Renal cortical epithelial cell (primary cell): Measurements from ENCODE around the gene MDM2. TPM values are rescaled to one million over a fixed set of nuclear protein-coding genes. Genes with fewer than 3 reads are reported as not detected.
A peak's percentile ranks its signal among the peaks of the same experiment; 100 is the strongest.
"Not testable (repeated sequence)": the region's sequence is repeated elsewhere in the genome, so short reads cannot be mapped to it uniquely, and the experiment has no call there.

Source experiments
- DNase-seq: peaks from one replicate; pipeline ENCODE4 v3.0.0-alpha.2; 2011; ENCODE audit warnings: low read depth
- total RNA-seq: library from RNA; depleted of rRNA; stranded (reverse); fragments of >200 nt; gene quantifications from 2 replicates; pipeline ENCODE4 v1.2.3, GENCODE V29; 2014

The MDM2 gene
- total RNA-seq, 1 donor from 2014 or later, result 400 TPM

DNA sequence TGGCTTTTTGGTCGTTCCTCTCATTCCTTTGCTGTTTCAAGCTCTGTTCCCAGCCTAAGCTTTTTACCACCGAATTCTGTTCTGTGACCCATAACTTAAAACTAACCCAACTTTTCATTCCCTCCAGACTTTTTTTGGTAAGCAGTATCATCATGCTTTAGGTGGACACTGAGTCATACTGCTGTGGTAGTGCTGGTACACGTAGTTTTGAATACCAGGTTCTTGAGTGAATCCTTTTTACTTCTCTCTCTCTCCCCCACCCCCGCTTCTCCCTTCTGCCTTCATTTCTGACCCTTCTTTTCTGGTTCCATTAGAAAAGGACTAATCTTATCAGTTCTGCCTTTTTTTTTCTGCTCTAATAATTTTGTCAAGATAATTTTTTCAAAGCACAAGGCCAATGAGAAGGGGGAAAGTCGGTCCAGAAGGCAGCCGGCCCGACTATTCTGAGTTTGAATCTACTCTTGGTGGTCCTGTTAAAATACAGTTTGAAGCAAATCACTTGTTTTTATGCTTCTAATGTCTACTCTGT, 2.3 kb upstream of the MDM2 start:
- no peak for DNase-seq

DNA sequence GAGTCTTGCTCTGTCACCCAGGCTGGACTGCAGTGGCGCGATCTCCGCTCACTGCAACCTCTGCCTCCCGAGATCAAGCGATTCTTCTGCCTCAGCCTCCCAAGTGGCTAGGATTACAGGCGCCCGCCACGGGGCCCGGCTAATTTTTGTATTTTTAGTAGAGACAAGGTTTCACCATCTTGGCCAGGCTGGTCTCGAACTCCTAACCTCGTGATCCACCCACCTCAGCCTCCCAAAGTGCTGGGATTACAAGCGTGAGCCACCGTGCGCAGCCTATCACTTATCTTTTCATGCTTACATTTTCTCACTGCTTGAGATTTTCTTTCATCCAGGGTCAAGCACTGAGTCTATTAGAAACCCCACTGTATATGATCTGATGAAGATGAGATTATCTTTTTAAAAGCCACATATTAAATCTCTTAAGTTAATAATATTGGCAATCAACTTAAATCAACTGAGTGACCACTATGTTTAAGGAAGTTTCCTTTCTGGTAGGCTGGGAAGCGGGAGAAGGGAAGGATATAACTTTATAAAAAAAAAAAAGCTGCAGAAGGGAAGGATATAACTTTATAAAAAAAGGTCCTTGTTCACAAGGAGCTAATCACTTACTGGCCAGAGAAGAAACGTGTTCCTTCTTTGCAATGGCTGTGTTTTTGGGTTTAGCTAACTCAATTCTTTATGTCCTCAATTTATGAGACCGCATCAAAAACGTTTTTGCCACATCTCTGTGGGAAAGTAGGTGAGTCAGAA, 1.3 kb upstream of the MDM2 start:
- DNase-seq, result no peak

GRCh38 chr12:68807274-68807575, 752 bp upstream of the MDM2 start:
- DNase-seq, result not testable (repeated sequence)

DNA sequence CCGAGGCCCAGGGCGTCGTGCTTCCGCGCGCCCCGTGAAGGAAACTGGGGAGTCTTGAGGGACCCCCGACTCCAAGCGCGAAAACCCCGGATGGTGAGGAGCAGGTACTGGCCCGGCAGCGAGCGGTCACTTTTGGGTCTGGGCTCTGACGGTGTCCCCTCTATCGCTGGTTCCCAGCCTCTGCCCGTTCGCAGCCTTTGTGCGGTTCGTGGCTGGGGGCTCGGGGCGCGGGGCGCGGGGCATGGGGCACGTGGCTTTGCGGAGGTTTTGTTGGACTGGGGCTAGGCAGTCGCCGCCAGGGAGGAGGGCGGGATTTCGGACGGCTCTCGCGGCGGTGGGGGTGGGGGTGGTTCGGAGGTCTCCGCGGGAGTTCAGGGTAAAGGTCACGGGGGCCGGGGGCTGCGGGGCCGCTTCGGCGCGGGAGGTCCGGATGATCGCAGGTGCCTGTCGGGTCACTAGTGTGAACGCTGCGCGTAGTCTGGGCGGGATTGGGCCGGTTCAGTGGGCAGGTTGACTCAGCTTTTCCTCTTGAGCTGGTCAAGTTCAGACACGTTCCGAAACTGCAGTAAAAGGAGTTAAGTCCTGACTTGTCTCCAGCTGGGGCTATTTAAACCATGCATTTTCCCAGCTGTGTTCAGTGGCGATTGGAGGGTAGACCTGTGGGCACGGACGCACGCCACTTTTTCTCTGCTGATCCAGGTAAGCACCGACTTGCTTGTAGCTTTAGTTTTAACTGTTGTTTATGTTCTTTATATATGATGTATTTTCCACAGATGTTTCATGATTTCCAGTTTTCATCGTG, 612 bp downstream of the MDM2 start:
- DNase-seq, result peak; percentile 96

GRCh38 chr12:68809190-68810026, 1.4 kb downstream of the MDM2 start:
- no peak for DNase-seq

DNA sequence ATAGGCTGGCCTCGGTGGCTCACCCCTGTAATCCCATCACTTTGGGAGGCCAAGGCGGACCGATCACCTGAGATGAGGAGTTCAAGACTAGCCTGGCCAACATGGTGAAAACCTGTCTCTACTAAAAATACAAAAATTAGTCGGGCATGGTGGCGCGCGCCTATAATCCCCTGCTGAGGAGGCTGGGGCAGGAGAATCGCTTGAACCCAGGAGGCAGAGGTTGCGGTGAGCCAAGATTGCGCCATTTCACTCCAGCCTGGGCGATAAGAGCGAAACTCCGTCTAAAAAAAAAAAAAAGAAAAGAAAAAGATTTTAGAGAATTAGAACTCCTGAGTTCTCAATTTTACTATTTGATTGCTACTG, 2.0 kb downstream of the MDM2 start:
- DNase-seq, result not testable (repeated sequence)

DNA sequence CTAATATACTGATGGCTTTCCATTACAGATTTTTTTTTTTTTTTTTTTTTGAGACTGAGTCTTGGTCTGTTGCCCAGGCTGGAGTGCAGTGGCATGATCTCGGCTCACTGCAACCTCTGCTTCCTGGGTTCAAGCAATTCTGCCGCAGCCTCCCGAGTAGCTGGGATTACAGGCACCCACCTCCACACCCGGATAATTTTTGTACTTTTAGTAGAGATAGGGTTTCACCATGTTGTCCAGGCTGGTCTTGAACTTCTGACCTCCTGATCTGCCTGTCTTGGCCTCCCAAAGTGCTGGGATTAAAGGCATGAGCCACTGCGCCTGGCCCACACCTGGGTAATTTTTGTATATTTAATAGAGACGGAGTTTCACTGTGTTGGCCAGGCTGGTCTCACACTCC, 3.6 kb downstream of the MDM2 start:
- not testable (repeated sequence) for DNase-seq

DNA sequence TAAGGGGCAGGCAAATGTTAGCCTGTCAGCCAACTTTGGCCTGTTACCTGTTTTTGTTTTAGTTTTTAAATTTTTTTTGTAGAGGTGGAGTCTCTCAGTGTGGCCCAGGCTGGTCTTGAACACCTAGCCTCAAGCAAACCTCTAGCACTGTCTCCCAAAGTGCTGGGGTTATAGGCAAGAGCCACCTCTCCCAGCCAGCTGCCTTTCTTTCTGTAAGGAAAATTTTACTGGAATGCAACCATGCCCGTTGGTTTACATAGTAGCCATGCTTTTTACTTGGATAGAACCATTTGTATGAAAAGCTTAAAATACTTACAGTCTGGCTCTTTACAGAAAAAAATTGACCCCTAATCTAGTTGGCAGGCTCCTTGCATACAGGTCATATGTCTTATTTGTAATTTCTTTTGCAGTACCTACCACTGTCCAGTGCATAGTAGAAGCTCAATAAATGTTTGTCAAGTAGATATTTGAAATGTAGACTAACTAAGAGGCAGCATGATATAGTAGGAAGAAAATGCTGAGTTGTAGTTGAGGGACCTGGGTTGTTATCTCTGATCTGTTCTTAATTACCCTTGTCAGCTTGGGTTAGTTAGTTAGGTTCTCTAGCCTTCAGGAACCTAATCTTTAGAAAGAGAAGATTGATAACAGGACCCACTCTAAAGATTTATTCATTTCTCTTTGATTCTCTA, 4.7 kb downstream of the MDM2 start:
- DNase-seq, result no peak

DNA sequence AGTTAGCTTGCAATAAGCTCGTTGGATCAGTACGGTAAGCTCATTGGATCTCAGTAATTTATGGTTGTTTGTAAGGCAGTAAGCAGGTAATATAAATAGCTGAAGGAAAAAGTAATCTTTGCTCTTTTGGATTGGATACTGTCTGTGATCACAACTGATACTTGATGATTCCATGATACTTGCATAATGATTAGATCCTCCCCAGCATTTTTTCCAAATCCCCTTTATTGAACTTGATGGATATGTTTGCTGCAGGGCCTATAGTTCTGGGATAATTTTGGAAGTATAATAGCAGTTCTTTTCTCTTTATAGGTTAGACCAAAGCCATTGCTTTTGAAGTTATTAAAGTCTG, 5.2 kb downstream of the MDM2 start:
- no peak for DNase-seq

DNA sequence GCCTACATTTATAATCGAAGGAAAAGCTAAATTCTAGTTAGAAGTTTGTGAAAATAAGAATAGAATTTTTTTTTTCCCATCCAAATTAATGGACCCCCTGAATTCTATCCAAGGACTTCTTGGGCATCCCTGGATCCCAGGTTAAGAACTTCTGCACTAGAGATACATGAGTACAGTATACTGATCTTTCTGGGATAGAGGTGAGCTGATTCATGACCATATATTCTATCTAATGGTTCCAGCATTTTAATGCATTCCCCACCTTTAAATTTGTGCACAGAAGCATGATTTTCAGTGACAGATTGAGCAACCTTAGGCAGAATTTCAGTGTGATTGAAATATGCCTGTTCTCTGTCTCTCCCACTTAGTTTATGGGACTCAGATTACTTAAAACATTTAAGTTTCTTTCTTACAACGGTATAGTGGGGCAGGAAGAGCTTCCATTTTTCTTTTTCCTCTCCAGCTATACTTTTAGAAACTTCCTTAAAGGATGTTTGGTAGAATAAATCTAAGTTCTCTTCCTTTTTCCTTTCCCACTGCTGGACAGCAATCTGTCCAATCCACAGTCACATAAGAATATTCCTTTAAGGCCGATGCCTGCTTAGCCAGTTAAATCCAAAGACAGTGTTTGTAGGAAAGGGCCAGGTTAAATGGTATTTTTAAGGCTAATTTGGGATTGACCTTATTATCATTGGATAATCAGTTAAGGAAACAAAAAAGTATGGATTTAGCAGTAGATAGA, 6.7 kb downstream of the MDM2 start:
- no peak for DNase-seq

GRCh38 chr12:68815232-68815927, 7.4 kb downstream of the MDM2 start:
- DNase-seq, result no peak

GRCh38 chr12:68815928-68816800, 8.2 kb downstream of the MDM2 start:
- DNase-seq, result no peak

- DNase-seq, result not testable (repeated sequence)
Measured at GRCh38 chr12:68819481-68819880, 11.5 kb downstream of the MDM2 start.

DNA sequence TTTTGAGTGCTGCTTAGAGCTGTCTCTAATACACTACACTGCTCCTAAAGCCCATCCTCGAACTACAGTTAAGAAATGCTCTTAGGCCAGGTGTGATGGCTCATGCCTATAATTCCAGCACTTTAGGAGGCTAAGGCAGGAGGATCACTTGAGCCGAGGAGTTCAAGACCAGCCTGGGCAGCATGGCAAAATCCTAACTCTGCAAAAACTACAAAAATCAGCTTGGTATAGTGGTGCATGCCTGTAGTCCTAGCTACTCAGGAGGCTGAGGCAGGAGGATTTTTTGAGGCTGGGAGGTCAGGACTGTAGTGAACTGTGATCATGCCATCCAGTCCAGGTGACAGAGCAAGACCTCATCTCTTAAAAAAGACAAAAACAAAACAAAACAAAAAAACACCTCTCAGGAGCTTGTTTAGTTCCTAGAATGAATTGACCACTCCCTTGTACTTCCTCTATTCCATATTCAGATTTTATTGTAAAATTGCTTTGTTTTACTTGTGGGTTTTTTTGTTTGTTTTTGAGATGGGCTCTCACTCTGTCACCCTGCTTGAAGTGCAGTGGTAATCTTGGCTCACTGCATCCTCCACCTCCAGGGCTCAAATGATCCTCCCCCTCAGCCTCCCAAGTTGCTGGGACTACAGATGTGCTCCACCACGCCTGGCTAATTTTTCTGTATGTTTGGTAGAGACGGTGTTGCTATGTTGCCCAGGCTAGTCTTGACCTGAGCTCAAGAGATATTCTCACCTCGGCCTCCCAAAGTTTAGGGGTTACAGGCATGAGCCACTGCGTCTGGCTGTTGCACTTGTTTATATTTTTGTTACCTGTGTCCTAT, 13.6 kb downstream of the MDM2 start:
- DNase-seq, result no peak

GRCh38 chr12:68823696-68824095, 15.7 kb downstream of the MDM2 start:
- no peak for DNase-seq

- no peak for DNase-seq
Measured at GRCh38 chr12:68824131-68824530, 16.2 kb downstream of the MDM2 start.

DNA sequence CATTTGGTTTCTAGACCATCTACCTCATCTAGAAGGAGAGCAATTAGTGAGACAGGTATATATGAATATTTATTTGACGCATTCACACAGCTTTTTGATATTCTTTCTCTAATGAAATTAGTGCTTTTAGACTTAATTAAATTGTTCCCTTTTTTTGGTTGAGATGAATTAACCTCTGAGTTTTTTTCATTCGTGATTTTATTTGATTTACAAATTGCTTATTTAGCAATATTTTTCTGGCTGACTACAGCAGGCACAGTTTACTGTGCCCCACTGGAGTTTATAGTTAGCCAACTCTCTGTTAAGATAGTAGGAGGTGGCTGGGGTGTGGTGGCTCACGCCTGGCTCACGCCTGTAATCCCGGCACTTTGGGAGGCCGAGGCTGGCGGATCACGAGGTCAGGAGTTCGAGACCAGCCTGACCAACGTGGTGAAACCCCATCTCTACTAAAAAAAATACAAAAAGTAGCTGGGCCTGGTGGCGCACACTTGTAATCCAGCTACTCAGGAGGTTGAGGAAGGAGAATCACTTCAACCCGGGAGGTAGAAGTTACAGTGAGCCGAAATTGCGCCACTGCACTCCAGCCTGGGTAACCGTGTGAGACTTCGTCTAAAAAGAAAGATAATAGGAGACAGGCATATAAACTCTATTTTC, 16.7 kb downstream of the MDM2 start:
- no peak for DNase-seq
